IMR-90 (cell line): Measurements from ENCODE around the gene MRTFB. TPM values are rescaled to one million over a fixed set of nuclear protein-coding genes. Genes with fewer than 3 reads are reported as not detected.

ENCODE experiments used
- ATAC-seq: fragments of 200-7000 bp; cut with Tn5 transposase; 2 replicates; pipeline ENCODE4 v1.9.1; 2020; ENCODE audit warnings: low read depth, mild to moderate bottlenecking, moderate library complexity
- BruUV-seq: library from RNA; stranded (reverse); fragments of 400-500 nt; replicated peaks from 2 replicates; lab custom pipeline; 2021; lab: Mats Ljungman, UMichigan
- CTCF ChIA-PET: fragments of 300-600 bp; formaldehyde crosslinking; extraction: SDS; loops from one replicate; lab custom pipeline; 2021; ENCODE audit warnings: antibody characterized with exemption; lab: Yijun Ruan, JAX
- POLR2A ChIA-PET: fragments of 300-600 bp; sonication (Branson Sonifier 250); formaldehyde crosslinking; loops from one replicate; lab custom pipeline; 2022; ENCODE audit warnings: antibody characterized with exemption; ENCODE audit not compliant: unreplicated experiment; lab: Charles Lee
- DNase-seq: peaks from one replicate; pipeline ENCODE4 v3.0.0; 2013
- H2AFZ ChIP-seq: replicated peaks from 2 replicates; pipeline ENCODE3; 2013; ENCODE audit warnings: low read length, mild to moderate bottlenecking; ENCODE audit not compliant: poor library complexity
- H2AK5ac ChIP-seq: 2 replicates; pipeline ENCODE4 v1.6.1; 2013; ENCODE audit warnings: low read depth, low read length, inconsistent platforms
- H2AK9ac ChIP-seq: replicated peaks from 2 replicates; pipeline ENCODE3; 2013; ENCODE audit warnings: mild to moderate bottlenecking, low read depth, low read length, moderate library complexity; ENCODE audit not compliant: poor library complexity
- H2BK120ac ChIP-seq: 2 replicates; pipeline ENCODE4 v1.6.1; 2013; ENCODE audit warnings: low read depth, low read length, inconsistent platforms
- H2BK15ac ChIP-seq: 3 replicates; pipeline ENCODE4 v1.6.1; 2013; ENCODE audit warnings: low read depth, low read length, inconsistent platforms
- H2BK20ac ChIP-seq: 2 replicates; pipeline ENCODE4 v1.6.1; 2013; ENCODE audit warnings: low read depth, mild to moderate bottlenecking, inconsistent platforms, low read length, moderate library complexity
- H2BK5ac ChIP-seq: 2 replicates; pipeline ENCODE4 v1.6.1; 2013; ENCODE audit warnings: mild to moderate bottlenecking, low read depth, low read length, inconsistent platforms; ENCODE audit not compliant: poor library complexity, severe bottlenecking
- H3K14ac ChIP-seq: replicated peaks from 2 replicates; pipeline ENCODE4 v1.6.1; 2013; ENCODE audit warnings: low read depth, low read length, inconsistent platforms
- H3K18ac ChIP-seq: 2 replicates; pipeline ENCODE4 v1.6.1; 2013; ENCODE audit warnings: low read depth, low read length, control low read depth
- H3K23ac ChIP-seq: 2 replicates; pipeline ENCODE4 v1.6.1; 2013; ENCODE audit warnings: low read depth, low read length, inconsistent platforms
- H3K27ac ChIP-seq: 2 replicates; pipeline ENCODE4 v1.5.1; 2013; ENCODE audit warnings: mild to moderate bottlenecking, control low read depth, low read length; ENCODE audit not compliant: insufficient read depth
- H3K27me3 ChIP-seq: 2 replicates; pipeline ENCODE4 v1.6.1; 2013; ENCODE audit warnings: low read length; ENCODE audit not compliant: control insufficient read depth, insufficient read depth
- H3K36me3 ChIP-seq: 2 replicates; pipeline ENCODE4 v1.6.1; 2013; ENCODE audit warnings: low read length, mixed read lengths; ENCODE audit not compliant: control insufficient read depth, insufficient read depth
- H3K4ac ChIP-seq: 2 replicates; pipeline ENCODE4 v1.6.1; 2013; ENCODE audit warnings: low read depth, low read length, inconsistent platforms
- H3K4me1 ChIP-seq: 2 replicates; pipeline ENCODE4 v1.6.1; 2013; ENCODE audit warnings: low read length, mixed read lengths; ENCODE audit not compliant: control insufficient read depth, insufficient read depth
- H3K4me2 ChIP-seq: 2 replicates; pipeline ENCODE4 v1.6.1; 2013; ENCODE audit warnings: low read depth, mild to moderate bottlenecking, control low read depth, low read length, moderate library complexity
- H3K4me3 ChIP-seq: 2 replicates; pipeline ENCODE4 v1.5.1; 2013; ENCODE audit warnings: low read depth, mild to moderate bottlenecking, control low read depth, low read length, moderate library complexity; ENCODE audit not compliant: insufficient read depth
- H3K56ac ChIP-seq: 2 replicates; pipeline ENCODE4 v1.6.1; 2013; ENCODE audit warnings: low read length, inconsistent platforms; ENCODE audit not compliant: insufficient read depth; ENCODE audit errors: extremely low read depth
- H3K79me1 ChIP-seq, 2 experiments: 2 replicates each; pipeline ENCODE4 v1.6.1; 2013; ENCODE audit warnings: low read length in 2 of 2, inconsistent platforms in 1 of 2, low read depth in 1 of 2
- H3K9ac ChIP-seq: 2 replicates; pipeline ENCODE4 v1.6.1; 2013; ENCODE audit warnings: low read depth, low read length, control low read depth
- H3K9me1 ChIP-seq: 2 replicates; pipeline ENCODE4 v1.6.1; 2013; ENCODE audit warnings: low read length, inconsistent platforms; ENCODE audit not compliant: insufficient read depth
- H3K9me3 ChIP-seq: 2 replicates; pipeline ENCODE4 v1.6.1; 2013; ENCODE audit warnings: low read length; ENCODE audit not compliant: control insufficient read depth, insufficient read depth
- H4K20me1 ChIP-seq: 2 replicates; pipeline ENCODE4 v1.6.1; 2013; ENCODE audit warnings: low read length, inconsistent platforms; ENCODE audit not compliant: insufficient read depth
- H4K5ac ChIP-seq: 2 replicates; pipeline ENCODE4 v1.6.1; 2013; ENCODE audit warnings: mild to moderate bottlenecking, low read depth, low read length, control low read depth
- H4K8ac ChIP-seq, 2 experiments: 2 replicates each; pipeline ENCODE4 v1.6.1; 2013; ENCODE audit warnings: low read depth in 2 of 2, low read length in 2 of 2, control low read depth in 1 of 2, inconsistent platforms in 1 of 2
- H4K91ac ChIP-seq: 2 replicates; pipeline ENCODE4 v1.6.1; 2013; ENCODE audit warnings: low read depth, low read length, inconsistent platforms; ENCODE audit not compliant: insufficient read depth
- BHLHE40 ChIP-seq: fragments of 150-350 bp; IDR thresholded peaks from 2 replicates; pipeline ENCODE4 v1.6.1; 2016; ENCODE audit warnings: mild to moderate bottlenecking, low read depth, low read length
- RCOR1 ChIP-seq: IDR thresholded peaks from 2 replicates; pipeline ENCODE4 v1.6.1; 2012; ENCODE audit warnings: mild to moderate bottlenecking, low read length, improper control_type of control experiment; ENCODE audit not compliant: insufficient replicate concordance
- WGBS, 2 experiments: methylation state at CpG; one replicate each; pipeline versions ENCODE4 v1.1.5 to v1.1.7; 2013; ENCODE audit warnings: missing lambda C conversion rate in 2 of 2; ENCODE audit not compliant: insufficient read length in 1 of 2; ENCODE audit errors: extremely low coverage in 2 of 2; 5-methylcytosine and 5-hydroxymethylcytosine counted together
- dilution Hi-C: fragments of 300-500 bp; cut with HindIII; formaldehyde crosslinking; loops from one replicate; pipeline ENCODE4 v1.14.3; 2018; ENCODE audit warnings: low sequenced_read_pairs; ENCODE audit not compliant: unreplicated experiment
- in situ Hi-C: fragments of 300-500 bp; cut with MboI; formaldehyde crosslinking; loops from 3 replicates; pipeline ENCODE4 v1.14.3; 2019; ENCODE audit warnings: low sequenced_read_pairs, inconsistent platforms, mixed read lengths
- intact Hi-C: fragments of 100-400 bp; cut with micrococcal nuclease; formaldehyde crosslinking; loops from 2 replicates; pipeline ENCODE4 v1.10.0; 2022
- polyA plus RNA-seq, 3 experiments: library from polyadenylated mRNA; depleted of rRNA; stranded (reverse); fragments of >200 nt; gene quantifications; 2 replicates each; pipeline ENCODE4 v1.2.3, GENCODE V29; 2012; ENCODE audit warnings: low replicate concordance in 1 of 3
- total RNA-seq: library from RNA; depleted of rRNA; stranded (reverse); fragments of >200 nt; gene quantifications from 2 replicates; pipeline ENCODE4 v1.2.3, GENCODE V29; 2012

Gene MRTFB
- total and polyA plus RNA-seq, 2 of the 4 experiments (the other 2 are of a cell fraction), result 4.4 to 5.4 TPM

- in situ Hi-C loops, result loop anchor here (10.0 kb wide), 1 partner anchor 362 kb away; the partner anchor contains the start of gene ERCC4
Observed at GRCh38 chr16:14286368-14287230, 215.5 kb downstream of the MRTFB start.

More at GRCh38 chr16:14286368-14287230, 215.5 kb downstream of the MRTFB start:
- intact Hi-C loops (loop anchor here (1.0 to 5.0 kb wide), 2 partner anchors 214 to 243 kb away; partner anchors contain the start of gene MRTFB), dilution Hi-C loops (no loop called here)
- H2BK5ac ChIP-seq, result no peak overlapping the region
- no peak overlapping the region for H4K5ac ChIP-seq
- no peak overlapping the region for H2BK20ac ChIP-seq
- no peak overlapping the region for H2BK15ac ChIP-seq
- no peaks in the 10 kb centered on the region for H3K36me3 ChIP-seq
- CTCF ChIA-PET, result interaction anchor here (1.1 to 1.2 kb wide), 4 partner anchors 37 to 367 kb away, joined by 3 to 5 read pairs (median 4); partner anchors contain the start of gene ERCC4
- H3K4me2 ChIP-seq, result peak overlapping the region; percentile 1
- H3K4me3 ChIP-seq, result peak overlapping the region; percentile 1; the same call in 1 of the 2 replicates
- no peaks in the 10 kb centered on the region for H3K9me1 ChIP-seq
- H3K79me1 ChIP-seq, result no peaks in the 10 kb centered on the region
- peaks cover 6% of the 10 kb centered on the region for H4K20me1 ChIP-seq
- no peak overlapping the region for H3K4ac ChIP-seq
- H3K23ac ChIP-seq, result no peak overlapping the region; the same call in 1 of the 2 replicates
- no peak overlapping the region for H3K27ac ChIP-seq
- H3K18ac ChIP-seq, result no peak overlapping the region
- 28% methylated on average over 10 of the region's 31 CpGs; no CpG with 5 or more reads in 1 of the 2 experiments for WGBS, 2 experiments
- no peak overlapping the region for H4K91ac ChIP-seq
- no TSS peak for BruUV-seq
- no peak overlapping the region for H2AK5ac ChIP-seq
- peak overlapping the region; percentile 71 for H2AK9ac ChIP-seq
- H3K9ac ChIP-seq, result no peak overlapping the region
- ATAC-seq, result no peak
- POLR2A ChIA-PET, result interaction anchor here (0.6 kb wide), 1 partner anchor 16 kb away, joined by 3 read pairs; no protein-coding TSS in a partner anchor
- no peak overlapping the region for H2BK120ac ChIP-seq
- peaks cover 3% of the 10 kb centered on the region; the same call in 1 of the 2 replicates for H3K27me3 ChIP-seq
- no peaks in the 10 kb centered on the region for H3K4me1 ChIP-seq
- H4K8ac ChIP-seq, result no peak overlapping the region
- no peak for TF ChIP-seq BHLHE40
- TF ChIP-seq RCOR1, result peak; percentile 54
- H3K9me3 ChIP-seq, result peaks cover 5% of the 10 kb centered on the region
- no peak for DNase-seq
- no peak overlapping the region for H3K56ac ChIP-seq
- no peak overlapping the region for H3K14ac ChIP-seq
- peak overlapping the region; percentile 73 for H2AFZ ChIP-seq
